Measurements from ENCODE around the gene MAF. TPM values are rescaled to one million over a fixed set of nuclear protein-coding genes. Genes with fewer than 3 reads are reported as not detected.

The MAF gene
- total and polyA plus RNA-seq, 2 experiments from 2014 or later = 31.6 to 85.0 TPM

DNA sequence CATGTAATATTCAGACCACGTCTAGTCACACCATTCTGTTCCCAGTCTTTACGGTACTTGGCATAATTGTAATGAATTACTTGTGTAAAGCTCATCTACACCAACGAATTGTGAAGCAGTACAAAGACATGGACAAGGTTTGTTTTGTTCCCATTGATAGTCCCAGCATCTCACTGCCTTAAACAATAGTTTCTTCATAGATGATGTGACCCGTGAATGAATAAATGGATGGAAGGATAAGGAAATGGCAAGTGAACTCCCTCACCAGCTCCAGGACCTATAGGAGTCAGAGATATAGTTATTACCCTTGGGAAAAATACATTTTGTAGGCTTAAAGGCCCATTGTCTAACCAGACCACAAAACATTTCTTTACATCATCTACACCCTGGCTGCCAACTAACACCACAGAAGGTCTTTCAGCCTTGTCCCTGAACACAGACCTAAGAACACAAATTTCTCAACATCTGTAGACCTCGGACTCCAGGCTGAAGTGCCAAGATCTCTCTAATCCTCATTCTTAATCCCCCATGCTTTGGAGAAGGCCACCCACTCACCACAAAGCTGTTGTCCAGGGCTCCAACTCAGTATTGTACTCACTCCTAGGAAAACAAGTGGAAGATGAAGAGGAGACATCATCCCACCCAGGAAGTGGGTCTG lies 38.2 kb downstream of the MAF start:
- no peaks in the 10 kb centered on the region for H3K79me2 ChIP-seq
- no peaks in the 10 kb centered on the region for H3K9me2 ChIP-seq (replicated peaks; ENCODE audit: insufficient read depth)
- WGBS (ENCODE audit: low lambda C conversion rate, missing lambda C conversion rate) = 85% methylated on average over 5 of the region's 5 CpGs
- DNase-seq (ENCODE audit: low spot score) = no peak
- H3K9me3 ChIP-seq (ENCODE audit: low read depth) = no peaks in the 10 kb centered on the region
- no peak overlapping the region for H2AFZ ChIP-seq
- no peak overlapping the region for H3K4me3 ChIP-seq
- no peaks in the 10 kb centered on the region for H3K27me3 ChIP-seq
- H4K20me1 ChIP-seq (ENCODE audit: insufficient read depth, poor library complexity, severe bottlenecking) = no peaks in the 10 kb centered on the region
- TF ChIP-seq EZH2phosphoT487 (IDR thresholded peaks at IDR 0.05; ENCODE audit: low read depth, severe bottlenecking, unreplicated experiment) = no peak
- TF ChIP-seq, protein P1, sequence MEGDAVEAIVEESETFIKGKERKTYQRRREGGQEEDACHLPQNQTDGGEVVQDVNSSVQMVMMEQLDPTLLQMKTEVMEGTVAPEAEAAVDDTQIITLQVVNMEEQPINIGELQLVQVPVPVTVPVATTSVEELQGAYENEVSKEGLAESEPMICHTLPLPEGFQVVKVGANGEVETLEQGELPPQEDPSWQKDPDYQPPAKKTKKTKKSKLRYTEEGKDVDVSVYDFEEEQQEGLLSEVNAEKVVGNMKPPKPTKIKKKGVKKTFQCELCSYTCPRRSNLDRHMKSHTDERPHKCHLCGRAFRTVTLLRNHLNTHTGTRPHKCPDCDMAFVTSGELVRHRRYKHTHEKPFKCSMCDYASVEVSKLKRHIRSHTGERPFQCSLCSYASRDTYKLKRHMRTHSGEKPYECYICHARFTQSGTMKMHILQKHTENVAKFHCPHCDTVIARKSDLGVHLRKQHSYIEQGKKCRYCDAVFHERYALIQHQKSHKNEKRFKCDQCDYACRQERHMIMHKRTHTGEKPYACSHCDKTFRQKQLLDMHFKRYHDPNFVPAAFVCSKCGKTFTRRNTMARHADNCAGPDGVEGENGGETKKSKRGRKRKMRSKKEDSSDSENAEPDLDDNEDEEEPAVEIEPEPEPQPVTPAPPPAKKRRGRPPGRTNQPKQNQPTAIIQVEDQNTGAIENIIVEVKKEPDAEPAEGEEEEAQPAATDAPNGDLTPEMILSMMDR (IDR thresholded peaks at IDR 0.05; ENCODE audit: poor library complexity) = no peak
- no peak for TF ChIP-seq EZH2 (IDR thresholded peaks at IDR 0.05; ENCODE audit: borderline replicate concordance)
- H3K4me1 ChIP-seq (ENCODE audit: insufficient read depth) = peaks cover 13% of the 10 kb centered on the region
- H3K36me3 ChIP-seq (replicated peaks; ENCODE audit: insufficient read depth, low read depth) = no peaks in the 10 kb centered on the region
- no peak overlapping the region for H3K4me2 ChIP-seq
- no peak overlapping the region for H3K27ac ChIP-seq

DNA sequence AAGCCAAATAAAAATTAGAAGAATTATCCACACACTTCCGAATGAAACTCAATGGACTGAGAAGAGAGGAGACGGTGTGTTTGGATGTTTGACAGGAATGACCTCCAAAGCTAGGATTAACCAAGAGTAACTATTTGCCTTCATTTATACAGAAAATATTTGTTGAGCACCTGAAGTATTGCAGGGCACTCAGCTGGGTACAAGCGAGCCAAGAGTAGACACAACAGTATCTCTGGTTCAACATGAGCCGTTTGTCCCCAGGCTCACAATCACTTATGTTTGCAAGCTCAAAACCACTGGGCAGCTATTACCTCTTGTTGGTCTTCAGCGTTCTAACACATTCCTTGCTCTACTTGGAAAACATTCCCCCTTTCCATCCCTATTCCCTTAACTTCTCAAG lies 38.8 kb downstream of the MAF start:
- Histone ChIP-seq H2AFZ (no peak overlapping the region), H3K79me2 (no peaks in the 10 kb centered on the region), H3K9me3 (ENCODE audit: low read depth) (no peaks in the 10 kb centered on the region), H4K20me1 (ENCODE audit: insufficient read depth, poor library complexity, severe bottlenecking) (no peaks in the 10 kb centered on the region), H3K27ac (no peak overlapping the region), H3K36me3 (replicated peaks; ENCODE audit: insufficient read depth, low read depth) (no peaks in the 10 kb centered on the region), H3K27me3 (no peaks in the 10 kb centered on the region), H3K4me3 (no peak overlapping the region), H3K4me2 (no peak overlapping the region), H3K4me1 (ENCODE audit: insufficient read depth) (peaks cover 13% of the 10 kb centered on the region), H3K9me2 (replicated peaks; ENCODE audit: insufficient read depth) (no peaks in the 10 kb centered on the region)
- WGBS (ENCODE audit: low lambda C conversion rate, missing lambda C conversion rate) = 80% methylated on average over 5 of the region's 5 CpGs
- TF ChIP-seq EZH2phosphoT487 (IDR thresholded peaks at IDR 0.05; ENCODE audit: low read depth, severe bottlenecking, unreplicated experiment) (no peak), EZH2 (IDR thresholded peaks at IDR 0.05; ENCODE audit: borderline replicate concordance) (no peak)
- TF ChIP-seq, protein P1 (IDR thresholded peaks at IDR 0.05; ENCODE audit: poor library complexity) = no peak
- no peak for DNase-seq (ENCODE audit: low spot score)

DNA sequence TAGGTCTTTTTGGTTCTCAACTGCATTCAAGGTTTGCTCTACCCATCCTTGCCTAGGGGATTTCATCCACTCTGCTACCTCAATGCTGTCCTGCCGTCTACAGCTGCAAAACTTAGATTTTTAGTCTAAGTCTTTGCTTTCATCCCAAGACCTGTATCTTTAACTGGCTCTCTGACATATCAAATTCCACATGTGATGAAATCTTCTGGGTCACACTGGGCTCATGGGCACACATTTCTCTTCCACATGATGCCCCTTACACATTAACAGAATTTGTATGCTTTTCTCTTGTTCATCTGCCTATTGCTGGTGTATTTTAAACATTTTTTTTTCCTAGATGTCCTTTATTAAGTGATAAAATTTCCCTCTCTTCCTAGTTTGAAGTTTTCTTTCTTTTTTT lies 39.6 kb downstream of the MAF start:
- no peaks in the 10 kb centered on the region for H3K79me2 ChIP-seq
- H2AFZ ChIP-seq = no peak overlapping the region
- no peaks in the 10 kb centered on the region for H3K36me3 ChIP-seq (replicated peaks; ENCODE audit: insufficient read depth, low read depth)
- H3K9me3 ChIP-seq (ENCODE audit: low read depth) = no peaks in the 10 kb centered on the region
- no peak for DNase-seq (ENCODE audit: low spot score)
- no peak for TF ChIP-seq EZH2 (IDR thresholded peaks at IDR 0.05; ENCODE audit: borderline replicate concordance)
- TF ChIP-seq, protein P1 (IDR thresholded peaks at IDR 0.05; ENCODE audit: poor library complexity) = no peak
- H3K4me3 ChIP-seq = no peak overlapping the region
- H3K27me3 ChIP-seq = no peaks in the 10 kb centered on the region
- no peaks in the 10 kb centered on the region for H4K20me1 ChIP-seq (ENCODE audit: insufficient read depth, poor library complexity, severe bottlenecking)
- 84% methylated on average over 1 of the region's 1 CpG for WGBS (ENCODE audit: low lambda C conversion rate, missing lambda C conversion rate)
- no peaks in the 10 kb centered on the region for H3K9me2 ChIP-seq (replicated peaks; ENCODE audit: insufficient read depth)
- no peak overlapping the region for H3K4me2 ChIP-seq
- H3K4me1 ChIP-seq (ENCODE audit: insufficient read depth) = peaks cover 13% of the 10 kb centered on the region
- H3K27ac ChIP-seq = no peak overlapping the region
